GM13976 (cell line): ENCODE measurements around the gene MYCBP2.
A peak's percentile ranks its signal among the peaks of the same experiment; 100 is the strongest.

Experiments
- DNase-seq: peaks from one replicate; pipeline ENCODE4 v3.0.0; 2012; ENCODE audit warnings: low spot score
- CTCF ChIP-seq: IDR thresholded peaks from 2 replicates; pipeline ENCODE4 v1.5.1; 2012; ENCODE audit warnings: borderline replicate concordance, mild to moderate bottlenecking; ENCODE audit not compliant: insufficient read depth; ENCODE audit errors: extremely low read depth, missing control alignments, control extremely low read depth
- in situ Hi-C: fragments of 300-500 bp; cut with MboI; formaldehyde crosslinking; loops from one replicate; pipeline ENCODE4 v1.12.0; 2022; ENCODE audit warnings: low sequenced_read_pairs, mixed read lengths, inconsistent platforms; ENCODE audit not compliant: unreplicated experiment

The MYCBP2 gene

GRCh38 chr13:77333594-77333993 is 6.7 kb upstream of the MYCBP2 start:
- no peak for DNase-seq
- in situ Hi-C loops = loop anchor here (10.0 kb wide), 1 partner anchor 141 kb away; no protein-coding TSS in a partner anchor
- no peak for TF ChIP-seq CTCF

- in situ Hi-C loops = loop anchor here (10.0 kb wide), 1 partner anchor 143 kb away; no protein-coding TSS in a partner anchor
- TF ChIP-seq CTCF = no peak
- no peak for DNase-seq
Observed at GRCh38 chr13:77331421-77331820, 4.5 kb upstream of the MYCBP2 start.

GRCh38 chr13:77329911-77330584 is 3.2 kb upstream of the MYCBP2 start:
- TF ChIP-seq CTCF = no peak
- DNase-seq = no peak
- in situ Hi-C loops = loop anchor here (10.0 kb wide), 1 partner anchor 145 kb away; no protein-coding TSS in a partner anchor

- TF ChIP-seq CTCF = no peak
- DNase-seq = peak; percentile 83
Observed at GRCh38 chr13:77329133-77329910, 2.4 kb upstream of the MYCBP2 start.

GRCh38 chr13:77328819-77329132 is 1.9 kb upstream of the MYCBP2 start:
- in situ Hi-C loops = no loop called here
- no peak for TF ChIP-seq CTCF
- DNase-seq = no peak

More at GRCh38 chr13:77329133-77329910, 2.4 kb upstream of the MYCBP2 start:
- in situ Hi-C loops = no loop called here

GRCh38 chr13:77325371-77325980 is 1.4 kb downstream of the MYCBP2 start:
- in situ Hi-C loops = no loop called here
- no peak for TF ChIP-seq CTCF
- DNase-seq = peak; percentile 48
